K562 (cell line): ENCODE results near the gene CBX8. TPM values are rescaled to one million over a fixed set of nuclear protein-coding genes. Genes with fewer than 3 reads are reported as not detected.

ENCODE experiments used
- BHLHE40 ChIP-seq: IDR thresholded peaks from 2 replicates; pipeline ENCODE4 v1.6.1; 2011; ENCODE audit warnings: low read length, improper control_type of control experiment
- E2F8 ChIP-seq: fragments of 450-650 bp; IDR thresholded peaks from 2 replicates; pipeline ENCODE4 v1.7.1; 2018; ENCODE audit warnings: mild to moderate bottlenecking, low read depth; ENCODE audit not compliant: partially characterized antibody
- HMG20A ChIP-seq: fragments of 450-650 bp; formaldehyde crosslinking; conservative IDR thresholded peaks from 2 replicates; pipeline ENCODE4 v1.4.0; 2020; ENCODE audit warnings: mild to moderate bottlenecking, mixed read lengths
- HNRNPLL ChIP-seq: fragments of 200-400 bp; formaldehyde crosslinking; IDR thresholded peaks from 2 replicates; pipeline ENCODE4 v1.6.1; 2017; ENCODE audit warnings: low read length, low read depth, mild to moderate bottlenecking; ENCODE audit not compliant: poor library complexity, severe bottlenecking
- KHSRP ChIP-seq: fragments of 450-650 bp; IDR thresholded peaks from 2 replicates; pipeline ENCODE4 v1.6.1; 2017
- MAX ChIP-seq: sonication (generic); formaldehyde crosslinking; IDR thresholded peaks from 2 replicates; pipeline ENCODE4 v1.9.0; 2022; ENCODE audit warnings: mild to moderate bottlenecking, missing genetic modification reagents
- MBD1 ChIP-seq: fragments of 250-450 bp; sonication (Bioruptor Pico); IDR thresholded peaks from 2 replicates; pipeline ENCODE4 v1.8.0; 2022; ENCODE audit warnings: inconsistent platforms
- MCM5 ChIP-seq: fragments of 450-650 bp; IDR thresholded peaks from 2 replicates; pipeline ENCODE4 v1.6.1; 2016; ENCODE audit warnings: low read depth
- NKRF ChIP-seq: fragments of 450-650 bp; IDR thresholded peaks from 2 replicates; pipeline ENCODE4 v1.6.1; 2016; ENCODE audit warnings: borderline replicate concordance
- PBX2 ChIP-seq, 2 experiments: IDR thresholded peaks in 1 of 2; conservative IDR thresholded peaks in 1 of 2; 2 replicates each; pipeline ENCODE4 v1.6.1; 2016; ENCODE audit warnings: low read depth in 2 of 2, mild to moderate bottlenecking in 1 of 2, missing compliant biosample characterization in 1 of 2, missing genetic modification characterization in 1 of 2, moderate library complexity in 1 of 2
- TAF15 ChIP-seq: fragments of 200-400 bp; formaldehyde crosslinking; IDR thresholded peaks from 2 replicates; pipeline ENCODE4 v1.6.1; 2017; ENCODE audit warnings: mild to moderate bottlenecking, low read depth, low read length, moderate library complexity
- ZBTB12 ChIP-seq: fragments of 250-450 bp; sonication (Bioruptor Pico); IDR thresholded peaks from 2 replicates; pipeline ENCODE4 v1.4.0; 2020
- ZBTB2 ChIP-seq: fragments of 450-650 bp; IDR thresholded peaks from 2 replicates; pipeline ENCODE4 v1.6.1; 2016; ENCODE audit warnings: antibody characterized with exemption
- ZSCAN29 ChIP-seq: fragments of 450-650 bp; IDR thresholded peaks from 2 replicates; pipeline ENCODE4 v1.6.1; 2017
- polyA plus RNA-seq, 8 experiments: library from polyadenylated mRNA; depleted of rRNA in 4 of 8; stranded (reverse) in 5 of 8; unstranded in 3 of 8; fragments of >200 nt; fragmentation: Nextera tagmentation in 2 of 8; fragmentation: Illumina TruSeq in 1 of 8; extraction: Ambion mirVana in 2 of 8; extraction: Trizol in 1 of 8; gene quantifications; 2 replicates each; pipeline versions ENCODE4 v1.2.1 to v1.2.3, GENCODE V29; 2011 to 2014; ENCODE audit warnings: inconsistent platforms in 1 of 8, missing spikeins in 1 of 8
- total RNA-seq, 7 experiments: library from RNA; depleted of rRNA in 6 of 7; stranded (reverse); fragments of >200 nt in 6 of 7; fragmentation: Illumina TruSeq in 2 of 7; extraction: Trizol in 2 of 7; gene quantifications; 2 replicates each; pipeline versions ENCODE4 v1.2.1 to v1.2.3, GENCODE V29; 2011 to 2021; ENCODE audit warnings: low replicate concordance in 1 of 7

CBX8 gene
- total and polyA plus RNA-seq, 9 of the 15 experiments (the other 6 are each of a cell fraction or from before 2014, with no cell fraction given), result 0.08 to 11.9 (median 2.6) TPM

GRCh38 chr17:79833744-79834564, 37.1 kb upstream of the CBX8 start (continued):
- no peak for TF ChIP-seq PBX2 (CRISPR knock-in tag; IDR thresholded peaks at IDR 0.05; ENCODE audit: low read depth)
- no peak for TF ChIP-seq PBX2 (tag; conservative IDR thresholded peaks at IDR 0.05; ENCODE audit: low read depth)
- no peak for TF ChIP-seq ZSCAN29
- TF ChIP-seq NKRF, result no peak
- TF ChIP-seq HMG20A, result no peak
- TF ChIP-seq MCM5, result no peak
- no peak for TF ChIP-seq BHLHE40
- no peak for TF ChIP-seq E2F8
- TF ChIP-seq HNRNPLL, result no peak
- no peak; the same call in 1 of the 2 replicates for TF ChIP-seq MAX (CRISPR knock-in tag)
- no peak for TF ChIP-seq MBD1 (CRISPR knock-in tag)
- no peak for TF ChIP-seq TAF15
- TF ChIP-seq ZBTB12 (CRISPR knock-in tag), result no peak
- no peak for TF ChIP-seq KHSRP
- TF ChIP-seq ZBTB2, result no peak
